GM12878 (cell line): ENCODE measurements around the gene NFASC. TPM values are rescaled to one million over a fixed set of nuclear protein-coding genes. Genes with fewer than 3 reads are reported as not detected.

Experiments used
- DPF2 ChIP-seq: fragments of 450-650 bp; IDR thresholded peaks from 2 replicates; pipeline ENCODE4 v1.6.1; 2017; ENCODE audit warnings: mild to moderate bottlenecking
- FOXK2 ChIP-seq: fragments of 450-650 bp; IDR thresholded peaks from 2 replicates; pipeline ENCODE4 v1.6.1; 2017; ENCODE audit warnings: mild to moderate bottlenecking, moderate library complexity
- HCFC1 ChIP-seq: fragments of 150-350 bp; IDR thresholded peaks from 2 replicates; pipeline ENCODE4 v1.6.1; 2014; ENCODE audit warnings: low read length
- HDAC2 ChIP-seq: fragments of 200-600 bp; sonication (generic); IDR thresholded peaks from 2 replicates; pipeline ENCODE4 v1.6.1; 2017
- NR2C1 ChIP-seq: fragments of 450-650 bp; IDR thresholded peaks from 2 replicates; pipeline ENCODE4 v1.6.1; 2017; ENCODE audit warnings: antibody characterized with exemption, mild to moderate bottlenecking, moderate library complexity
- POLR2AphosphoS5 ChIP-seq: IDR thresholded peaks from 2 replicates; pipeline ENCODE4 v1.6.1; 2011; ENCODE audit warnings: mild to moderate bottlenecking, low read length, inconsistent platforms
- RUNX3 ChIP-seq: IDR thresholded peaks from 2 replicates; pipeline ENCODE4 v1.6.1; 2012; ENCODE audit warnings: low read length, inconsistent platforms
- SPI1 ChIP-seq: IDR thresholded peaks from 2 replicates; pipeline ENCODE4 v1.6.1; 2011; ENCODE audit warnings: low read depth, mild to moderate bottlenecking, low read length, moderate library complexity, borderline replicate concordance; ENCODE audit not compliant: insufficient read depth
- SREBF1 ChIP-seq: IDR thresholded peaks from 2 replicates; pipeline ENCODE4 v1.6.1; 2012; ENCODE audit warnings: mild to moderate bottlenecking, low read length
- YBX1 ChIP-seq: fragments of 450-650 bp; IDR thresholded peaks from 2 replicates; pipeline ENCODE4 v1.6.1; 2016; ENCODE audit warnings: antibody characterized with exemption
- polyA plus RNA-seq, 11 experiments: library from polyadenylated mRNA; depleted of rRNA in 4 of 11; unstranded in 6 of 11; stranded (reverse) in 5 of 11; fragments of >200 nt; fragmentation: Nextera tagmentation in 4 of 11; fragmentation: Illumina TruSeq in 1 of 11; extraction: Ambion mirVana in 4 of 11; extraction: Trizol in 1 of 11; gene quantifications; 1 replicate in 1 of 11; 2 replicates in 10 of 11; pipeline versions ENCODE4 v1.2.1 to v1.2.3, GENCODE V29; 2011 to 2016; ENCODE audit warnings: inconsistent platforms in 2 of 11, missing spikeins in 2 of 11, low read depth in 1 of 11
- total RNA-seq, 4 experiments: library from RNA; depleted of rRNA in 3 of 4; stranded (reverse); fragments of >200 nt in 3 of 4; fragmentation: Illumina TruSeq in 1 of 4; extraction: Trizol in 1 of 4; gene quantifications; 2 replicates each; pipeline versions ENCODE4 v1.2.1 to v1.2.3, GENCODE V29; 2013 to 2021
- TF ChIP-seq, protein P1 (sequence below): fragments of 450-650 bp; formaldehyde crosslinking; IDR thresholded peaks from 2 replicates; pipeline ENCODE4 v1.4.0; 2020; ENCODE audit warnings: mild to moderate bottlenecking, moderate library complexity

Gene NFASC
- total and polyA plus RNA-seq, 10 of the 15 experiments (the other 5 are each of a cell fraction or from before 2014, with no cell fraction given) = 0.04 to 0.31 (median 0.12) TPM; not detected in 4

DNA sequence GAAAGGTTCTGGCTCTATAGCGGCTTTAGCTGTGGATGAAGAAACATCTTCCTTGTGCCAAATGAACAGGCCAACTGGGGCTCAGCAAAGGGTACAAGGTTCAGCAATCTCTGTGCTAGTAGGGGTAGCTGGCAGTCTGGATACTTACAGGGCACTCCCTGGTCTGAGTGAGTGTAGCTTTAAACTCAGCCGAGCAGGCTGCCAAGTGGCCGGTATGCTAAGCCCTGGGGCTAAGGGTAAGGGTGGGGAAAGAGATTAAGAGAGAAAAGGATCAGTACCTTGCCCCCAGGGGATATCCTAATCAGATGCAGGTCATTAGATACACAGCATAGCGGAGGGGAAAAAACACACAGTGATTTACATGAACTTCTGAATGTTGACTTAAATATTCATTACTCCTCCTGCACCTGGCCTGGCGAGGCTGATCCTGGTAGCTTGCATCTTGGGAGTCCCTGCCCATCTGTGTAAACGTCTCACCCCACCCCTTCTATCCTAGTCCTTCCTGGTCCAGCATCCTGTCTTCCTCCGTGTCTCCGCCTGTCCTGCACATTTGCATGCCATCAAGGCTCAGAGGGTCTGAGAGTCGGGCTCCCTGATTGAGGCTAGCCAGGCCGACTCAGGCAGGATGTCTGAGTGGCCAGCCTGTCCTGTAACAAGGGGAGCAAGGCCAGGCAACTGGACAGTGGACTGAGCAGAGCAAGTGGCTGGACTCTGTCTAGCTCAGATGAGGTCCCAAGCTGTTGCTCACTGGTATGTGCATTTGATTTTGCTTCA lies 132.9 kb downstream of the NFASC start (continued):
- TF ChIP-seq POLR2AphosphoS5 (no peak), SREBF1 (no peak), HCFC1 (no peak), FOXK2 (no peak), SPI1 (no peak), NR2C1 (no peak), RUNX3 (no peak), YBX1 (no peak), DPF2 (no peak), HDAC2 (no peak)
- TF ChIP-seq, protein P1, sequence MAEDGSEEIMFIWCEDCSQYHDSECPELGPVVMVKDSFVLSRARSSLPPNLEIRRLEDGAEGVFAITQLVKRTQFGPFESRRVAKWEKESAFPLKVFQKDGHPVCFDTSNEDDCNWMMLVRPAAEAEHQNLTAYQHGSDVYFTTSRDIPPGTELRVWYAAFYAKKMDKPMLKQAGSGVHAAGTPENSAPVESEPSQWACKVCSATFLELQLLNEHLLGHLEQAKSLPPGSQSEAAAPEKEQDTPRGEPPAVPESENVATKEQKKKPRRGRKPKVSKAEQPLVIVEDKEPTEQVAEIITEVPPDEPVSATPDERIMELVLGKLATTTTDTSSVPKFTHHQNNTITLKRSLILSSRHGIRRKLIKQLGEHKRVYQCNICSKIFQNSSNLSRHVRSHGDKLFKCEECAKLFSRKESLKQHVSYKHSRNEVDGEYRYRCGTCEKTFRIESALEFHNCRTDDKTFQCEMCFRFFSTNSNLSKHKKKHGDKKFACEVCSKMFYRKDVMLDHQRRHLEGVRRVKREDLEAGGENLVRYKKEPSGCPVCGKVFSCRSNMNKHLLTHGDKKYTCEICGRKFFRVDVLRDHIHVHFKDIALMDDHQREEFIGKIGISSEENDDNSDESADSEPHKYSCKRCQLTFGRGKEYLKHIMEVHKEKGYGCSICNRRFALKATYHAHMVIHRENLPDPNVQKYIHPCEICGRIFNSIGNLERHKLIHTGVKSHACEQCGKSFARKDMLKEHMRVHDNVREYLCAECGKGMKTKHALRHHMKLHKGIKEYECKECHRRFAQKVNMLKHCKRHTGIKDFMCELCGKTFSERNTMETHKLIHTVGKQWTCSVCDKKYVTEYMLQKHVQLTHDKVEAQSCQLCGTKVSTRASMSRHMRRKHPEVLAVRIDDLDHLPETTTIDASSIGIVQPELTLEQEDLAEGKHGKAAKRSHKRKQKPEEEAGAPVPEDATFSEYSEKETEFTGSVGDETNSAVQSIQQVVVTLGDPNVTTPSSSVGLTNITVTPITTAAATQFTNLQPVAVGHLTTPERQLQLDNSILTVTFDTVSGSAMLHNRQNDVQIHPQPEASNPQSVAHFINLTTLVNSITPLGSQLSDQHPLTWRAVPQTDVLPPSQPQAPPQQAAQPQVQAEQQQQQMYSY = no peak
